Mammary epithelial cell (primary cell): ENCODE measurements around the gene ADAMTS2.

ENCODE experiments used
- CTCF ChIP-seq, 2 donors: IDR thresholded peaks in 1 of 2; conservative IDR thresholded peaks in 1 of 2; 2 replicates each; pipeline ENCODE4 v1.5.1; 2011 to 2012; ENCODE audit warnings: inconsistent platforms in 2 of 2, low read length in 2 of 2, mild to moderate bottlenecking in 2 of 2, control low read depth in 1 of 2, low read depth in 1 of 2; ENCODE audit not compliant: insufficient read depth in 1 of 2; ENCODE audit errors: extremely low read depth in 1 of 2
- EZH2 ChIP-seq: IDR thresholded peaks from 2 replicates; pipeline ENCODE4 v1.6.1; 2012; ENCODE audit warnings: low read length, inconsistent platforms, borderline replicate concordance

- TF ChIP-seq CTCF (conservative IDR thresholded peaks at IDR 0.05 in 1 of 2, IDR thresholded peaks at IDR 0.05 in 1 of 2; ENCODE audit: extremely low read depth in 1 of 2, insufficient read depth in 1 of 2, low read depth in 1 of 2, low read length in 2 of 2) (no peak), EZH2 (no peak)
Observed at GRCh38 chr5:179134511-179134910, 210.8 kb downstream of the ADAMTS2 start.
